GM12878 (cell line): Measurements from ENCODE around the gene OTUD6A. TPM values are rescaled to one million over a fixed set of nuclear protein-coding genes. Genes with fewer than 3 reads are reported as not detected.

Experiments
- ATAC-seq: fragments of 200-7000 bp; cut with Tn5 transposase; 3 replicates; pipeline ENCODE4 v1.9.1; 2020; ENCODE audit warnings: mild to moderate bottlenecking, moderate library complexity
- Bru-seq: library from RNA; stranded (reverse); fragments of 400-500 nt; gene quantifications from one replicate; lab custom pipeline; 2021; lab: Mats Ljungman, UMichigan
- BruChase-seq, 2 experiments: library from RNA; stranded (reverse); fragments of 400-500 nt; gene quantifications; one replicate each; lab custom pipeline; 2021; lab: Mats Ljungman, UMichigan
- BruUV-seq: library from RNA; stranded (reverse); fragments of 400-500 nt; replicated peaks from 2 replicates; lab custom pipeline; 2021; lab: Mats Ljungman, UMichigan
- CTCF ChIA-PET: fragments of 300-600 bp; sonication (Branson Sonifier 250); formaldehyde crosslinking; extraction: SDS; loops from one replicate; lab custom pipeline; 2021; ENCODE audit warnings: inconsistent platforms; lab: Yijun Ruan, JAX
- POLR2A ChIA-PET: fragments of 350-600 bp; formaldehyde crosslinking; extraction: SDS; loops from one replicate; lab custom pipeline; 2021; ENCODE audit warnings: inconsistent platforms; lab: Charles Lee
- RAD21 ChIA-PET: fragments of 300-600 bp; sonication (Branson Sonifier 250); formaldehyde crosslinking; loops from one replicate; lab custom pipeline; 2023; ENCODE audit warnings: antibody characterized with exemption; ENCODE audit not compliant: unreplicated experiment; lab: Charles Lee
- SMC1A ChIA-PET: fragments of 300-600 bp; sonication (Branson Sonifier 250); formaldehyde crosslinking; loops from one replicate; lab custom pipeline; 2023; ENCODE audit not compliant: unreplicated experiment, uncharacterized antibody; lab: Charles Lee
- DNase-seq: peaks from one replicate; pipeline ENCODE4 v3.0.0-alpha.2; 2011; ENCODE audit warnings: low read depth, low spot score
- FAIRE-seq: peaks from 3 replicates; lab custom pipeline; 2011; peaks lifted over from hg19 to GRCh38; lab: Jason Lieb, UNC
- H2AFZ ChIP-seq: 2 replicates; pipeline ENCODE4 v1.6.0; 2011; ENCODE audit warnings: low read depth, low read length, control low read depth; ENCODE audit not compliant: control insufficient read depth
- H3K27ac ChIP-seq: 2 replicates; pipeline ENCODE4 v1.5.1; 2011; ENCODE audit warnings: control low read depth; ENCODE audit not compliant: control insufficient read depth, insufficient read depth
- H3K27me3 ChIP-seq, 2 experiments: replicated peaks in 1 of 2; 2 replicates each; pipeline versions ENCODE4 v1.6.0 to v1.6.1; 2011; ENCODE audit warnings: low read length in 1 of 2; ENCODE audit not compliant: control insufficient read depth in 2 of 2, insufficient read depth in 2 of 2
- H3K36me3 ChIP-seq, 2 experiments: 2 replicates each; pipeline ENCODE4 v1.5.1; 2011; ENCODE audit warnings: low read length in 1 of 2; ENCODE audit not compliant: control insufficient read depth in 2 of 2, insufficient read depth in 2 of 2
- H3K4me1 ChIP-seq: 2 replicates; pipeline ENCODE4 v1.6.1; 2011; ENCODE audit warnings: mild to moderate bottlenecking, low read length, moderate library complexity, mixed read lengths; ENCODE audit not compliant: control insufficient read depth, insufficient read depth
- H3K4me2 ChIP-seq: 2 replicates; pipeline ENCODE4 v1.6.0; 2011; ENCODE audit warnings: control low read depth; ENCODE audit not compliant: control insufficient read depth, insufficient read depth
- H3K4me3 ChIP-seq: fragments of 200-600 bp; sonication (generic); 2 replicates; pipeline ENCODE4 v1.5.1; 2016
- H3K79me2 ChIP-seq: 2 replicates; pipeline ENCODE4 v1.6.0; 2011; ENCODE audit warnings: low read length; ENCODE audit not compliant: control insufficient read depth, insufficient read depth
- H3K9ac ChIP-seq: 2 replicates; pipeline ENCODE4 v1.8.0; 2011; ENCODE audit warnings: low read length, control low read depth, mixed read lengths; ENCODE audit not compliant: control insufficient read depth, insufficient read depth
- H3K9me3 ChIP-seq: replicated peaks from 3 replicates; pipeline ENCODE4 v1.5.1; 2011; ENCODE audit warnings: mild to moderate bottlenecking, low read length; ENCODE audit not compliant: control insufficient read depth, insufficient read depth
- H4K20me1 ChIP-seq: 2 replicates; pipeline ENCODE4 v1.6.0; 2011; ENCODE audit not compliant: control insufficient read depth, insufficient read depth
- ASH2L ChIP-seq: fragments of 300-600, 200-600 bp; sonication (generic); IDR thresholded peaks from 2 replicates; pipeline ENCODE4 v1.6.1; 2017; ENCODE audit warnings: low read depth, mild to moderate bottlenecking, borderline replicate concordance
- CEBPZ ChIP-seq: fragments of 150-350 bp; IDR thresholded peaks from 2 replicates; pipeline ENCODE4 v1.6.1; 2016; ENCODE audit warnings: low read depth, low read length
- CHD1 ChIP-seq: IDR thresholded peaks from 2 replicates; pipeline ENCODE4 v1.6.1; 2012; ENCODE audit warnings: low read depth, low read length, improper control_type of control experiment
- CTCF ChIP-seq, 3 experiments: IDR thresholded peaks in 2 of 3; conservative IDR thresholded peaks in 1 of 3; 2 replicates each; pipeline ENCODE4 v1.5.1; 2011; ENCODE audit warnings: low read depth in 3 of 3, low read length in 3 of 3, mild to moderate bottlenecking in 3 of 3, control low read depth in 2 of 3, moderate library complexity in 2 of 3, inconsistent platforms in 1 of 3, mixed read lengths in 1 of 3; ENCODE audit not compliant: control insufficient read depth in 2 of 3, insufficient read depth in 1 of 3; ENCODE audit errors: extremely low read depth in 1 of 3
- EGR1 ChIP-seq, 2 experiments: IDR thresholded peaks; 1 replicate in 1 of 2; 2 replicates in 1 of 2; pipeline ENCODE4 v1.6.1; 2011 to 2012; ENCODE audit warnings: low read depth in 2 of 2, low read length in 2 of 2, borderline replicate concordance in 1 of 2, mild to moderate bottlenecking in 1 of 2, moderate library complexity in 1 of 2
- IKZF1 ChIP-seq: fragments of 450-650 bp; conservative IDR thresholded peaks from 2 replicates; pipeline ENCODE4 v1.6.1; 2017; ENCODE audit warnings: antibody characterized with exemption, mild to moderate bottlenecking
- KDM1A ChIP-seq: fragments of 200-600 bp; sonication (generic); IDR thresholded peaks from 2 replicates; pipeline ENCODE4 v1.6.1; 2016; ENCODE audit warnings: borderline replicate concordance
- NFYB ChIP-seq: IDR thresholded peaks from 2 replicates; pipeline ENCODE4 v1.6.1; 2011; ENCODE audit warnings: low read depth, mild to moderate bottlenecking, low read length, improper control_type of control experiment, moderate library complexity; ENCODE audit not compliant: insufficient read depth
- RB1 ChIP-seq: fragments of 450-650 bp; formaldehyde crosslinking; IDR thresholded peaks from 2 replicates; pipeline ENCODE4 v1.6.1; 2017; ENCODE audit warnings: mild to moderate bottlenecking, borderline replicate concordance
- RUNX3 ChIP-seq: IDR thresholded peaks from 2 replicates; pipeline ENCODE4 v1.6.1; 2012; ENCODE audit warnings: low read length, inconsistent platforms
- SPI1 ChIP-seq: IDR thresholded peaks from 2 replicates; pipeline ENCODE4 v1.6.1; 2011; ENCODE audit warnings: low read depth, mild to moderate bottlenecking, low read length, moderate library complexity, borderline replicate concordance; ENCODE audit not compliant: insufficient read depth
- WRNIP1 ChIP-seq: IDR thresholded peaks from 2 replicates; pipeline ENCODE4 v1.6.1; 2011; ENCODE audit warnings: low read depth, low read length, improper control_type of control experiment, borderline replicate concordance
- WGBS: methylation state at CpG from one replicate; pipeline ENCODE4 v1.1.6; 2016; ENCODE audit warnings: low lambda C conversion rate; ENCODE audit not compliant: insufficient replicate concordance, insufficient coverage; ENCODE audit errors: missing lambda C conversion rate; 5-methylcytosine and 5-hydroxymethylcytosine counted together
- in situ Hi-C: fragments of 300-500 bp; cut with MboI; formaldehyde crosslinking; loops from 9 replicates; pipeline ENCODE4 v1.14.3; 2018; ENCODE audit warnings: mixed read lengths
- intact Hi-C: fragments of 100-400 bp; cut with micrococcal nuclease; formaldehyde crosslinking; loops from one replicate; pipeline ENCODE4 v1.14.2; 2022; ENCODE audit not compliant: unreplicated experiment
- long read RNA-seq, 2 experiments: library from polyadenylated mRNA; unstranded; transcript quantifications; one replicate each; pipeline ENCODE4 v2.0.0, GENCODE V29; 2019 to 2020
- polyA minus RNA-seq, 3 experiments: library from RNA; depleted of rRNA, polyadenylated mRNA; stranded (reverse); fragments of >200 nt; gene quantifications; 2 replicates each; pipeline ENCODE4 v1.2.3, GENCODE V29; 2011
- polyA plus RNA-seq, 11 experiments: library from polyadenylated mRNA; depleted of rRNA in 4 of 11; unstranded in 6 of 11; stranded (reverse) in 5 of 11; fragments of >200 nt; fragmentation: Nextera tagmentation in 4 of 11; fragmentation: Illumina TruSeq in 1 of 11; extraction: Ambion mirVana in 4 of 11; extraction: Trizol in 1 of 11; gene quantifications; 1 replicate in 1 of 11; 2 replicates in 10 of 11; pipeline versions ENCODE4 v1.2.1 to v1.2.3, GENCODE V29; 2011 to 2016; ENCODE audit warnings: inconsistent platforms in 2 of 11, missing spikeins in 2 of 11, low read depth in 1 of 11
- total RNA-seq, 4 experiments: library from RNA; depleted of rRNA in 3 of 4; stranded (reverse); fragments of >200 nt in 3 of 4; fragmentation: Illumina TruSeq in 1 of 4; extraction: Trizol in 1 of 4; gene quantifications; 2 replicates each; pipeline versions ENCODE4 v1.2.1 to v1.2.3, GENCODE V29; 2013 to 2021

The OTUD6A gene
- total RNA-seq (2013; cell fraction: nucleolus; rRNA removed) = not detected in 2 replicates
- total RNA-seq (2014; rRNA removed) (not detected in 2 replicates), total RNA-seq (2014; rRNA removed; fragmentation: Illumina TruSeq; extraction: Trizol) (not detected in 2 replicates), total RNA-seq (2021) (not detected in 2 replicates), polyA plus RNA-seq (2011; rRNA removed) (not detected in 2 replicates), polyA plus RNA-seq (2014; fragmentation: Illumina TruSeq; extraction: Trizol) (not detected in 2 replicates), polyA plus RNA-seq (2014; fragmentation: Nextera tagmentation; extraction: Ambion mirVana) (not detected), polyA plus RNA-seq (2014; rRNA removed) (not detected in 2 replicates), polyA plus RNA-seq (2016; fragmentation: Nextera tagmentation; extraction: Ambion mirVana) (not detected), polyA minus RNA-seq (2011; rRNA and poly(A)+ RNA removed) (not detected in 2 replicates), Bru-seq, nascent RNA (not detected), BruChase-seq, experiment 1, labeled RNA remaining after a 6-hour chase (not detected), BruChase-seq, experiment 2, labeled RNA remaining after a 2-hour chase (not detected)
- polyA plus RNA-seq (2011; ENCODE audit: low read depth) = not detected
- polyA plus RNA-seq (2011; cell fraction: cytosol; rRNA removed) = not detected in 2 replicates
- not detected in 2 replicates for polyA plus RNA-seq (2011; cell fraction: nucleus; rRNA removed)
- polyA plus RNA-seq (2012) = not detected in 2 replicates
- not detected in 2 replicates for polyA minus RNA-seq (2011; cell fraction: cytosol; rRNA and poly(A)+ RNA removed)
- polyA minus RNA-seq (2011; cell fraction: nucleus; rRNA and poly(A)+ RNA removed) = not detected in 2 replicates
- long read RNA-seq, experiment 1 = 0 reads
- long read RNA-seq, experiment 2 = 0 reads

GRCh38 chrX:70062076-70062475 lies at the start of gene OTUD6A:
Gene OTUD6A, plus strand, starts transcription at chrX:70062457. Its CDS starts 68 bp downstream, at chrX:70062525.
- in situ Hi-C loops = no loop called here
- DNase-seq = no peak
- Histone ChIP-seq H3K4me1 (no peaks in the 10 kb centered on the region), H3K4me3 (no peak within 1 kb of the TSS), H2AFZ (no peak within 1 kb of the TSS), H3K9ac (no peak within 1 kb of the TSS), H4K20me1 (no peaks in the 10 kb centered on the region), H3K27me3 (no peaks in the 10 kb centered on the region), H3K36me3 (no peaks in the 10 kb centered on the region), H3K27ac (no peak within 1 kb of the TSS), H3K4me2 (no peak within 1 kb of the TSS), H3K79me2 (no peaks in the 10 kb centered on the region), H3K9me3 (no peaks in the 10 kb centered on the region; the same call in 2 of the 3 replicates)
- ChIA-PET POLR2A (no interaction called here), RAD21 (no interaction called here), SMC1A (no interaction called here), CTCF (no interaction called here)
- TF ChIP-seq RB1 = no peak
- no peak for TF ChIP-seq EGR1 (IDR thresholded peaks at IDR 0.05; ENCODE audit: borderline replicate concordance in 1 of 2, low read depth in 2 of 2, low read length in 2 of 2)
- no peak for TF ChIP-seq SPI1
- TF ChIP-seq WRNIP1 = no peak
- TF ChIP-seq CEBPZ = no peak
- no peak for TF ChIP-seq RUNX3
- TF ChIP-seq ASH2L = no peak
- TF ChIP-seq CTCF (IDR thresholded peaks at IDR 0.05 in 2 of 3, conservative IDR thresholded peaks at IDR 0.05 in 1 of 3; ENCODE audit: control insufficient read depth in 2 of 3, extremely low read depth in 1 of 3, insufficient read depth in 1 of 3, low read depth in 3 of 3, low read length in 3 of 3) = no peak
- no peak for TF ChIP-seq IKZF1
- TF ChIP-seq KDM1A = no peak
- no peak for TF ChIP-seq CHD1
- TF ChIP-seq NFYB = no peak
- ATAC-seq = no peak
- no TSS peak for BruUV-seq
- FAIRE-seq = no peak
- 66% methylated on average over 14 of the region's 14 CpGs for WGBS
- intact Hi-C loops = no loop called here
